NCI-H1048 (cell line): ENCODE data around the gene CNR2.
"Not testable (repeated sequence)": the region's sequence is repeated elsewhere in the genome, so short reads cannot be mapped to it uniquely, and the experiment has no call there.

Source experiments
- DNase-seq: peaks from one replicate; lab custom pipeline; 2025; lab: John Stamatoyannopoulos, UW

Gene CNR2

GRCh38 chr1:23834156-23834555 lies 79.0 kb downstream of the CNR2 start:
- not testable (repeated sequence) for DNase-seq

- DNase-seq = no peak
Observed at GRCh38 chr1:23827717-23828116, 85.4 kb downstream of the CNR2 start.

DNA sequence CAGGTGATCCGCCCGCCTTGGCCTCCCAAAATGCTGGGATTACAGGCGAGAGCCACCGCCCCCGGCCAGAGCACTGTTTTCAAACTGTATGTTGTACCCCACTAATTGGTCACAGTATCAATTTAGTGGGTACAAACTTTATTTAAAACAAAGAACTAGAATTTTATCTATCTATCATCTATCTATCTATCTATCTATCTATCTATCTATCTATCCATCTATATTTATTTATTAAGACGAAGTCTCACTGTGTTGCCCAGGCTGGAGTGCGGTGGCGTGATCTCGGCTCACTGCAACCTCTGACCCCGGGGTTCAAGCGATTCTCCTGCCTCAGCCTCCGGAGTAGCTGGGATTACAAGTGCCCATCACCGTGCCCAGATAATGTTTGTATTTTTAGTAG lies 86.6 kb downstream of the CNR2 start:
- not testable (repeated sequence) for DNase-seq

DNA sequence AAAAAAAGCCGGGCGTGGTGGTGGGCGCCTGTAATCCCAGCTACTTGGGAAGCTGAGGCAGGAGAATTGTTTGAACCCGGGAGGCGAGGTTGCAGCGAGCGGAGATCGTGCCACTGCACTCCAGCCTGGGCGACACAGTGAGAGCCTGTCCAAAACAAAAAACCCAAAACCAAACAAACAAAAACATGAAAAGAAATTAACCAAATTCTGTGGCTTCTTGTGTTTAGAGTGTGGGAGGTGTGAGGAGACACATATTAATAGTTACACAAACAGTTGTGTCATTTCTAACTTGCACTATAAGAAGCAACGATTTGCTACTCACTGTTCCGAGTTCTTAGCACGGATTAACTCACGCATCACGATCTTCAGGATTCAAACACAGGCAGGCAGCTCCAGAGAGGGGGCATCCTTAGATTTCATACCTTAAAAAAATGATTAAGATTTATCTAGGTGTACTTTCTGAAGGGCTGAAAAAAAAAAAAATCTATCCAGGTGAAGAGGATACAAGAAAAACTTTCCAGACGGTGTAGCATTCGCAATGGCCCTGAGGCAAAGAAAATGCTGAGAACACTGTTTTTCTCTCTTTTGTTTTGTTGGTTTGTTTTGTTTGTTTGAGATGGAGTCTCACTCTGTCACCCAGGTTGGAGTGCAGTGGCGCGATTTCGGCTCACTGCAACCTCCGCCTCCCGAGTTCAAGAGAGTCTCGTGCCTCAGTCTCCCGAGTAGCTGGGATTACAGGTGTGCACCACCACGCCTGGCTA lies 87.2 kb downstream of the CNR2 start:
- no peak for DNase-seq

DNA sequence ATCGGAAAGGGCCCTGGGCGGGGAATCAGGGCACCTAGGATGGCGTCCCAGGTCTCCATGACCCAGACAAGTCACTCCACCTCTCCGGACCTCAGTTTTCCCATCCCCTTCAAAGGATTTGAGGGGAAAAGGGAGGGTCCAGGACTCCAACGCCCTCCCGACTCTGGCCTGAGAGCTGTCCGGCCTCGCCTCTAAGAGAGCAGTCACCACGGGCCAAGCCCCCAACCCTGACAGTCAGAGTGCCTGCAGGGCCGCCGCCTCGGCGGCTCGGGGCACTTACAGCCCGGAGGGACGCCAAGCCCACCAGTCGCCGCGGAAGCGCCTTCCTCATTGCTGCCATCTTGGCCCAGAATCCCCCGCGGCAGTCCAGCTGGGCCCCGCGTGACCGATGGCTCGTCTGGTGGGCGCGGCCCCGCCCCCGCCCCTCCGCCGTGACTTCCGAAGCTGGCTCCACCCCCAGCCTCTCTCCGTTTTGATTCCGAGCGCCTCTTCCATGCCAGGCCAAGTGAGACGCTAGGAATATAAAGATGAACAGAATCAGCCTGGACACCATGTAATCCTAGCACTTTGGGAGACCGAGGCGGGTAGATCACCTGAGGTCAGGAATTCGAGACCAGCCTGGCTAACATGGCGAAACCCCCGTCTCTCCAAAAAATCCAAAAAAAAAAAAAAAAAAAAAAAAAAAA lies 87.9 kb downstream of the CNR2 start, which contains the start of gene HMGCL:
TSS of gene HMGCL (minus strand) at position 354 of the 686 bp plus-strand sequence. CDS start at position 340, 14 bp downstream.
- peak; percentile 75 for DNase-seq

DNA sequence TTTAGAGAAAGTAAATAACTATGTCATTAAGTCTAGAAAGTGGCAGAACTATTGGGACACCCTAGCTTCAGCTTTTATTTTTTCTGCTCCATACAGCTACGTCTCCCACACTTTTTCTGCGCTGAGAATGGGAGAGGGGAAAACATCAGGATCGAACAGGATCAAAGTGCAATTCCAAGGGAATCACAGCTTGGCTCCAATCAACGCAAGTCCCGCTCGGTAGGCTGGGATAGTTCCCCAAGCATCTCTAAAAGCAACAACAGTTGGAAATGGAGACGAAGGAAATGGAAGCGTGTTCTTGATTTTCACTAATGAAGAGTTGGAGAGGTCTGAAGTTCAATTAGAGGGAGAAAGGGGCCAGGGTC lies 88.5 kb downstream of the CNR2 start:
- DNase-seq = no peak

- DNase-seq = no peak
Observed at GRCh38 chr1:23823767-23824166, 89.4 kb downstream of the CNR2 start.
